Gastrocnemius medialis (tissue), 4 donors: ENCODE measurements around the gene SIN3A.

Experiments used
- CTCF ChIP-seq, 5 experiments: fragments of 450-650 bp in 3 of 5; fragments of 200-600 bp in 2 of 5; sonication (generic) in 2 of 5; IDR thresholded peaks in 4 of 5; conservative IDR thresholded peaks in 1 of 5; 1 replicate in 4 of 5; 2 replicates in 1 of 5; pipeline ENCODE4 v1.5.1; 2016 to 2019; ENCODE audit warnings: antibody characterized with exemption in 5 of 5, mild to moderate bottlenecking in 3 of 5, moderate library complexity in 3 of 5
- POLR2A ChIP-seq, 2 donors: fragments of 450-650 bp; IDR thresholded peaks; one replicate each; pipeline ENCODE4 v1.6.1; 2017; ENCODE audit warnings: antibody characterized with exemption in 2 of 2, mild to moderate bottlenecking in 2 of 2, moderate library complexity in 2 of 2

DNA sequence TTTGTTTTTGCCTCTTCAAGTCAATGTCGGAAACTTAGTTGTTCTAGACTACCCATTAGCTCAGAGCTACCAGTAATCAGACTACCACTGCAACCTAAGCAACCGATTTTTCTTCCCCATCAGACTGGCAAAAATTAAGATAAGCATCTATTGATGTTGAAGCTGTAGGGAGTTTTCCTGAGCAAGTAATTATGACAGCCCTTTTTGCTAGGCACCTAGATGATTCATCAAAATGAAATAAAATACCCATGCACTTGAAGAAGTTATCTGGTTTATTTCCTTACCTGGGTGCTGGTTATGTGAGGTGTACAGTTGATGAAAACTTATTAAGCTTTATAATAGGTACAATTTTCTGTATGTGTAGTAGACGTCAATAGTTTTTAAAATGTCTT is 116.2 kb downstream of the SIN3A start:
- TF ChIP-seq CTCF (IDR thresholded peaks at IDR 0.05 in 4 of 5, conservative IDR thresholded peaks at IDR 0.05 in 1 of 5) (no peak), POLR2A (IDR thresholded peaks at IDR 0.05) (no peak)
